NCI-H446 (cell line): ENCODE measurements around the gene SATB1.

Experiments
- DNase-seq, 2 experiments: peaks; one replicate each; lab custom pipeline; 2025; lab: John Stamatoyannopoulos, UW

SATB1 gene

GRCh38 chr3:18431266-18431665, 6.1 kb upstream of the SATB1 start:
- no peak for DNase-seq

GRCh38 chr3:18428991-18429745, 4.0 kb upstream of the SATB1 start:
- DNase-seq = no peak

GRCh38 chr3:18428036-18428435, 2.9 kb upstream of the SATB1 start:
- DNase-seq = no peak

- DNase-seq = no peak
Measured at GRCh38 chr3:18426597-18427193, 1.6 kb upstream of the SATB1 start.

- no peak for DNase-seq
Measured at GRCh38 chr3:18425641-18426257, 610 bp upstream of the SATB1 start.

- DNase-seq = no peak
Measured at GRCh38 chr3:18424213-18424728, 868 bp downstream of the SATB1 start.

GRCh38 chr3:18423401-18424212, 1.5 kb downstream of the SATB1 start:
- no peak for DNase-seq

- DNase-seq = no peak
Measured at GRCh38 chr3:18422972-18423371, 2.2 kb downstream of the SATB1 start.

GRCh38 chr3:18420555-18420954, 4.6 kb downstream of the SATB1 start:
- DNase-seq = no peak

GRCh38 chr3:18419232-18419631, 5.9 kb downstream of the SATB1 start:
- DNase-seq = no peak

- DNase-seq = no peak
Measured at GRCh38 chr3:18417904-18418572, 7.1 kb downstream of the SATB1 start.

GRCh38 chr3:18416332-18416731, 8.8 kb downstream of the SATB1 start:
- no peak for DNase-seq

GRCh38 chr3:18415839-18416238, 9.3 kb downstream of the SATB1 start:
- DNase-seq = no peak

- no peak for DNase-seq
Measured at GRCh38 chr3:18415167-18415566, 10.0 kb downstream of the SATB1 start.

GRCh38 chr3:18412684-18413083, 12.5 kb downstream of the SATB1 start:
- DNase-seq = no peak

GRCh38 chr3:18411541-18411940, 13.6 kb downstream of the SATB1 start:
- DNase-seq = no peak

- DNase-seq = no peak
Measured at GRCh38 chr3:18410205-18410604, 14.9 kb downstream of the SATB1 start.

- DNase-seq = no peak
Measured at GRCh38 chr3:18409266-18409665, 15.9 kb downstream of the SATB1 start.

GRCh38 chr3:18405141-18405540, 20.0 kb downstream of the SATB1 start:
- no peak for DNase-seq

- no peak for DNase-seq
Measured at GRCh38 chr3:18403061-18403460, 22.1 kb downstream of the SATB1 start.

- DNase-seq = no peak
Measured at GRCh38 chr3:18402239-18402799, 22.8 kb downstream of the SATB1 start.
